Measurements from ENCODE around the gene ZNF787.

Gene ZNF787

DNA sequence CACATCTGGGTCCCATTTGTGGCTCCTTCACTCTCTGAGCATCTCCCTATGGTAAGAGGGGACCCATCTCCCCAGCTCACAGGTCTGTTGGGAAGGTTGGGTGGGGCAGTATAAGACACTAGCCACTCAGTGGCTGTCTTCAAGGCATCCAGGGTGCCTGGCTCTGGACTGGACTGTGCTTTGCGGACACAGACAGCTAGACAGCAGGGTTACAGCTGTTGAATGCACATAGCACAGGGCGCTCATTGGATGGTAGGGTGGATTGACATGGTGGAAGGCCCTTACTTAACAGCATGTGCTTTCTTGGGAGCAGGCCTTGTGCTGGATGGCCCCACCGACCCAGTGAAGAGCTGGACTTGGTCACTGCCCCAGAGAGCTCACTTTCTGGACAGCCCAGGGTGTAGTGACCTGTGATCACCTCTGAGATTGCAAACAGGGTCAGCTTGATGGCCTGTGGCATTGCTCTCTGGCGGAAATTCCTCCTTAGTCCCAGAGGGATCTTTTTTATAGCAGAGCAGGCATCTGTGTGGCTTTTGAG, 21.9 kb upstream of the ZNF787 start:
- no peak for DNase-seq

DNA sequence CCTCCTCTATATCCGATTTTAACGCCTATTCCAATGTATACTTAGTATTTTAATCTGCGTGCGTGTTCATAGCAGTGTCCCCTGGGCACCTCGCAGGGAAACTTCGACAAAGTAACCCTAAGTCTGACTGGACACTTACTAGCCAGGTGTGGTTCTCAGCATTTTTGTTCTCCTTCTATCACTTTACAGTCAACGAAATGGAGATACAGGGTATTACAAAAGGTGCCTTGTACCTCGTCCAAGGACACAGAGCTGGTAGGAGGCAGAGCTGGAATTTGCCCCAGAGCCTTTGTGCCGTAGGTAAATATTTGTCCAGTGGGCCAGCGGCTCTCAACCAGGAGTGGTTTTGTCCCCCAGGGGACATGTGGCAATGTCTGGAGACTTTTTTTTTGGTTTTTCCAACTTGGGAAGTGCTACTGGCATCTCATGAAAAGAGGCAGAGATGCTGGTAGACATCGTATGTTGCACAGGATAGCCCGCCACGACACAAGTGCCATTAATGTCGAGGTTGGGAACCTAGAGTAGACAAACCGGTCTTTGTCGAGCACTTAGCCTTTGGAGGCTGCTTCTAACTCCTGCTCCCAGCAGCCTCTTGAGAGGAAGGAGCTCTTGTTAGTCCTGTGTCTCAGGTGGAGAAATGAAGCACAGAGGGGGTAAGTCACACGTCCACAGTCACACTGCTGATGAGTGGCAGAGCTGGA, 21.1 kb upstream of the ZNF787 start:
- peak; percentile 70 for DNase-seq

DNA sequence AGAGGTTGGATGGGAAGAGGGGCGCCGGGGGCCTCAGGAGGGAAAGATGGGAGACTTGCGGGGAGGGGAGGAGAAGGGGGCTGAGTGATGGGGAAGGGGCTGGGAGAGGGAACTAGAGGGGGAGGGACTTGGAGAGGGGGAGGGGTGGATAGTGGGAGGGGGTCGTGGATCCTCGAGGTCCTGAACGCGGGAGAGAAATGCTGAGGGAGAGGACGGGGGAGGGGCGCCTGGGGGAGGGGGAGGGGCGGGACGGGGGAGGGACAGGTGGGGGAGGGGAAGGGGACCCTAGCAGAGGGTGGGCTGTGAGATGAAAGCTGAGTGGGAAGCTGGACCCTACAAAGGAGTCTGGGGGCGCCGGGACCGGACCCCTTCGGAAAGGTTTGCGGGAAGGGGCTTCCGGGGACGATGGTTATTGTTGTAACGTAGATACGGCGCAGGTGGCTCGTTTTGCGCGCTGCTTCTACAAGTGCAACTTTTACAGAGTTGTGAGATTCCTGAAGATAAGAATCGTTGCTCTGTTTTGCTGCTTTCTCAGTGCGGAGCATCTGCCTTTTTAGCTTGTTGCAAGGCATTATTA, 20.4 kb upstream of the ZNF787 start:
- DNase-seq = no peak

DNA sequence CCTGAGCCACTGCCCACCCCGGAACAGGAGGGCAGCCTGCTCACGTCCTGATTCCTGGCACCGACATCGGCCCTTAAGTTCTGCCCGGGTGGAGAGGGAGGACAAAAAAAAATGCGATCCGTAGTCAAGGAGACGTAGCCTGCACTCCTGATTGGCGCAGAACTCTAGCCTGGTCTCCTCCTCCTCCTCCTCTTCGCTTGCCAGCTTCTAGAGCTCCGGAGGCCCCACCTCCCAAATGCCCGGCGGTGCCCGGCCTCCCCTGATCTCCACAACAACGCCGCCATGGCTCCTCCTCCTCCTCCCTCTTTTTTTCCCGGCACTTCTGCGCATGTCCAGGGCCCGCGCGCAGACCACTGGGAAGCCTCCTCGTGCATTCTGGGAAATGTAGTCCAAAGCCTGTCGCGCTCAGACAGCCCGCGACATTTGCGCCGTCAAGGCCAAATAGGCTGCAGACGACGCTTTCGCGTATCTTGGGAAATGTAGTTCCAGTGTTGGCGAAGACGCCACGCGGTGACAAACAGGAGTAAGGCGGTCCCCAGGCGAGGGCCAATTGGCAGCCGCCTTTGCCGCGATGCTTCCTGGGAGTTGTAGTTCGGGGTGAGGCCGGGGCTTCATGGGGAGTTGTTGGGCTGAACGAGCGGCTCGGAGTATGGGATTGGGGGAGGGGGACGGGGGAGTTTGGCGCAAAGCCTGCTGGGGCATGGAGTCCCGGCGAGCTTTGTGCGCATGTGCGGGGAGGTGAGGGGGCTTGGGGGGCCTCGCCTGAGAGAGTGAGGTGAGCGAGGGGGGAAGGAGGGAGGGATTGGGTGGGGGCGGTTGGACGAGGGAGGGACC, 19.7 kb upstream of the ZNF787 start, which contains the start of gene ZNF444:
Gene ZNF444 (plus strand): TSS at position 705 of the 834 bp plus-strand sequence. CDS start 5,625 bp downstream, outside the sequence.
- DNase-seq = peak; percentile 98

DNA sequence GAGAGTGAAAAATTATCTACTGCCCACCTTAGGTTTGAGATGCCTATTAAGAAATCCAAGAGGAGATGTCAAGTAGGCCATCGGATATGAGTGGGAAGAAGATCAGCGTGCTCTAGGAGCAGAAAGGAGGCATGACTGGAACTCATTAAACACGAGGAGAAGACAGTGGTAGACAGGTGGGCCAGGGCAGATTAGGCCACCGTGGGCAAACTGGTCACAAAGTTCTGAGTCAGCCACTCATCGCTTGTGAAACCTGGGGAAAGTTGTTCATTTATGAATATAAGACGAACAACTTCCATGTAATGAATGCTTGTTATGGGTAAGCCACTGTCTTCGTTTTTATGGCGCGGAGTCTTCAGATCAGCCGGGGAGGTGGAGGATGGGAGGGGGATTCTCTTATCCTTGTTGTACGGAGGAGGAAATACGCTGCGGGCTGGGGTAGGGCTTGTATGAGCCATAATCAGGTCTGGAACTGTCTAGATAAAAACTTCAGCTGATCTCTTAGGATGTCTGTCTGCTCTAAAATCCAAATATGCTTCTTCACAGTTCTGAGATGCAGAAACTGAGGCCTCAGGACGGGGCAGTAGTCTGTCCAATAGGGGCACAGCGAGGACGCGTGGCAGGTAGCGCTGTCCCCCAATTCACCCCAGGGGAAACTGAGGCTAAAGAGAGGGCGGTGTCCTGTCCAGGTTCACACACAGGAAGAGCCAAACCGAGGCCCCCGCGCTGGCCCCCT, 18.9 kb upstream of the ZNF787 start:
- DNase-seq = no peak

DNA sequence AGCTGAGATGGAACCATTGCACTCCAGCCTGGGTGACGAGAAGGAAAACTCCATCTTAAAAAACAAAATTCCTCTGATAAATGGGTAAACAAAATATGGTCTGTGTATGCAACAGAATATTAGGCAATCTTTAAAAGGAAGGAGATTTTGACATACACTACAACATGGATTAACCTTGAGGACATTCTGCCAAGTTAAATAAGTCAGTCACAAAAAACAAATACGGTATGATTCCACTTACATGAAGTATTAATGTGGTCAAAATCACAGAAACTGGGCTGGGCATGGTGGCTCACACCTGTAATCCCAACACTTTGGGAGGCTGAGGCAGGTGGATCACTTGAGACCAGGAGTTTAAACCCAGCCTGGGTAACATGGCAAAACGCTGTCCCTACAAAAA, 17.0 kb upstream of the ZNF787 start:
- no peak for DNase-seq

DNA sequence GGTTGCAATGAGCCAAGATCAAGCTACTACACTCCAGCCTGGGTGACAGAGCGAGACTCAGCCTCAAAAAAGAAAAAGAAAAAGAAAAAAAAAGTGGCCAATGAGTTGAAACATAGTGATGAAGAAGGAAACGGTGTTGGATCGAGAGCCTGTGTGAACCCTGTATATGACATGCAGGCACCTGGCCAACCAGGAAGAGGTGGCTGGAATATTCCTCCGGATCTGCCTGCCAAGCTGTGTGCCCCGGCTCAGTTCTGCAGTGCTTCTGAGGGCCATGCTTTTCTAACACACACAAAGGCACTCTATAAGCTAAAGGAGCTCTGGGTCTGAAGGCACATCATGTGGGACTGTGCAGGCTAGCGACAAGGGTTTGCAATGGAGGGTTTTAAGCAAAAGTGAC, 16.3 kb upstream of the ZNF787 start:
- peak; percentile 80 for DNase-seq

DNA sequence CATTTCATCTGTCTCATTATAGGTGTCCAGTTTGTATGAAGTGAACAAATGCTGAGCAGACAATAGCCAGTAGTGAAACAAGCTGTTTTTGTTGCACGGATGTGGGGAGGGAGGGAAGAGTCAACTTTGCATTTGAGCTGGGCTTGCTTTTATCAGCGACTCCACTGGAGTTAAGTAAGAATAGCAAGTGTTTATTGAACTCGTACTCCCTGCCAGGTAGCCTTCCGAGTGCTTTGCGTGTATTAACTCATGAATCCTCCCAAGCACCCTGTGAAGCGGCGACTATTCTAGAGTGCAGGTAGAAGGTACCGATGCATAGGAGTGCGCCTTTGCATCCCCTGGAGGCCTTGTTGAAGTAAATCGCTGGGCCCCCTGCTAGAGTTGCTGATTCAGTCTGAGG, 15.3 kb upstream of the ZNF787 start:
- DNase-seq = no peak

DNA sequence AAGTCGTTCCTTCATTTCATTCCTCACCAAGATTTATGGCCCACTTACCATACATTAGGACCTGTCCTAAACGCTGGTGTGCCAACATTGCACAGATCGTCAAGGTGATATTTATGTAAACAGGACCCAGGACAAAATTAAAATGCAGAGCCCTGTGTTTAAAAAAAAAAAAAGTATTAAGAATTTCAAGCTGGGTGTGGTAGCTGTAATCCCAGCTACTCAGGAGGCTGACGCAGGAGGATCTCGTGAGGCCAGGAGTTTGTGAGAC, 13.5 kb upstream of the ZNF787 start:
- no peak for DNase-seq

DNA sequence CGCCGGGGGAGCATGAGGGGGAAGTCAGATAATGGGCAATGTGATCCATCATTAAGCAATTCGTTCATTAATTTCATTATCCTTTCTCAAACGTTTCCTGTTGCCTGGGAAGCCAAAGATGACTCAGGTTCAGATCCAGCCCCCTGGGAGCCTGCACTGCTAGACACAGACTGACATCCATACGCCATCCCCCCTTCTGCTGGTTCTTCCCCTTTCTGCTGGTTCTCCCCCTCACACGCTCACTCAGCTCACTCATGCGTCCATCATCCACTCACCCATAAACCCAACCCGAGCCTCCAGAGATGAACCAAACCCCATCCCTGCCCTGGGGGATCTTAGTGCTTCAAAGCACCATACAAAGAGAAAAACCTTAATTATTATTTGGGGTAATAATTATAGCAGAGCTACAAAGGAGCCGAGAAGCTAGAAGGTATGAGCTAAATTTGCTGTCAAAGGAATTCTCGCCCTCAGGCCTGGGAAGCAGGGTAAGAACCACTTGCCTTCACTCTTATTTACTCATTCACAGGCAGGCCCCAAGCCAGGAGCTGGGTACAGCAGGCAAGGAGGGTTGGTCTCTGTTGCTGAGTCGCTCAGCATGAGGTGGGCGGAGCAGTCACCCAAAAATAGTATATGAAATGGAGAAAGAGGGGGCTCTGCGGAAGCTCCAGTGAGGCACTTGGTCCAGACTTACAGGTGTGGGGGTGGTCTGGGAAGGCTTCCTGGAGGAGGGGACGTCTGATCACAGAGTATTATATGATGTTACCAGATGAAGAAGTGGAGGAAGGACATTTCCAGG, 13.0 kb upstream of the ZNF787 start:
- DNase-seq = no peak

DNA sequence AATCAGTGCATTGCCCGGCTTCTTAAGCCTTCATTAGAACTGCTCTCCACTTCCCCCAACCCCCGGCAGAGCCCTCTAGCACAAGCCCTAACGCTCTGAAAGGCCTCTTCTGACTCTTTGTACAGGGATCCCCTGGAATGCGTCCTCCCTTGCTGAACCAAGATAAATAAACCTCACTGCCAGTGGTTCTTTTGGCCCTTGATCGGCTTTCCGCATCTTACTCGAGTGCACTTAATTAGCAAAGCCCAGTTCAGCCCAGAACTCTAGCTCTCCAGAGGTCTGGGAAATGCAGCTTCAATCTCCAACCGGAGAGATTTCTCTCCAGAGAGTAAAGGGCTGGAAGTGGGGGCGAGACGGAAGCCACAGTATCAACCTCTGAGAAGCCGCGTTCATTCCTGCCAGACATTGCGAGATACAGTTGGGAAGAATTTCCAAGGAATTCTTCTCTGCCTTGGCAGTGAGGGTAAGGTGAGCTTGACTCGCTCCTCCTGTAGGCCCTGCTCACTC, 11.3 kb upstream of the ZNF787 start:
- no peak for DNase-seq

DNA sequence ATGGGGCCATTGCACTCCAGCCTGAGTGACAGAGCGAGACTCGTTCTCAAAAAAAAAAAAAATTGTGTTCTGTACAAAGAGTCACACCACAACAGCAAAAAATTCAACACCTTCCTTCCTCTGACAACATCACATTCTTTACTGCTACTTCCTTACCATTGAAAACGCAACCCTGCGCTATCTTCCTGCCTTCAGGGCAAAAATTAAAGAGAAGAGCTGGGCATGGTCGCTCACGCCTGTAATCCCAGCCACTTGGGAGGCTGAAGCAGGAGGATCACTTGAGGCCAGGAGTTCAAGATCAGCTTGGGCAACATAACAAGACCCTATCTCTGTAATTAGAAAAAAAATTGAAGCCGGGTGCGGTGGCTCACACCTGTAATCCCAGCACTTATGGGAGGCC, 10.6 kb upstream of the ZNF787 start:
- DNase-seq = no peak

DNA sequence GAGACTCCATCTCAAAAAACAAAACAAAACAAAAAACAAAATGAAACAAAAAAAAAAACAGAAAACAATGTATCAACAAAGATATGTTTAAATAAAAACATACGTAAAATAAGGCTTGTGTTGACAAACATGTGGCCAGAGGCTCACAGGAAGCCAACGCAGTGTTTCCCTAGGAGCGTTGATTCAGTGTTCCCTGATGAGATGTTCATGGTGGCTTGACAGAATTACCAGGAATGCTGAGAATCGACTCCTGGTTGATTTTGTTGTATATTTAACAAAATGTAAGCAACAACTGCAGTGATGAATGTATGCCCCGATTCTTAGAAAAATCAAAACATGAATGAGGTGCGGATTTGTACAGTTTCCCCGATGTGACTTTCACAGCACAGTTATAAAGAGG, 8.9 kb upstream of the ZNF787 start:
- DNase-seq = no peak

DNA sequence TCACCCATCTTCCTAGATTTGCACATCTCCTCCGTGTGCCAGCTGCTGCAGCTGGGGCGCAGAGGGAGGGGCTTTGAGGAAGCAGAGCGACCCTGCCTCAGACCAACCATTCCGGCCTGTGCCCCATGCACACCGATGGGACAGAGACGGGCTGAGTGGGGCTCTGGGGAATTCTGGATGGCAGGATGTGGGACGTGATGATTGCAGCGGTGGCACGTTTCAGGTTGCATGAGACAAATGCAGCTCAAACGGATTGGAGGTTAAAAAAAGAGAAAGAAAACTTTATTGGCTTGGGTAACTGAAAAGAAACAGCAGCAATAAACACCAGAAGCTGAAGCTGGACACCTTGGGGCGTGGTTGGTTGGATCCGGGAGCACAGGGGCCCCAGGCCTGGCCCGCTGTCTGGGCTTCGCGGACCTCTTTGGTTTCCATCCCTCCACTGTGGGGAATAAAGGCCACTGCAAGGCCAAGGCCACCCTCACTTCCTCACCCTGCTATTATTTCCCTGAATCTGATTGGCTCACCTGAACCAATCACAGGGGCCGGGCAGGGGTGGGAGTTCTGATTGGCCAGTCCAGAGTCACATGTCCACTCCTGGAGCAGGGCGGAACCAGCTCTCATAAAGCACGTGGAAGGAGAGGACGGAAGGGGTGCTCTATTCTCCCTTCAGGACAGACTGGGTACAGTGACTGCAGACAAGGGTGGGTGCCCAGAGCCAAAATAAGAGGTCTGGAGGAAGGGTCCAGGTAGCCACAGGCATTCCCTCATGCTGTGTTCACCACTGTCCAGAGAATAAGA, 6.1 kb upstream of the ZNF787 start:
- no peak for DNase-seq

DNA sequence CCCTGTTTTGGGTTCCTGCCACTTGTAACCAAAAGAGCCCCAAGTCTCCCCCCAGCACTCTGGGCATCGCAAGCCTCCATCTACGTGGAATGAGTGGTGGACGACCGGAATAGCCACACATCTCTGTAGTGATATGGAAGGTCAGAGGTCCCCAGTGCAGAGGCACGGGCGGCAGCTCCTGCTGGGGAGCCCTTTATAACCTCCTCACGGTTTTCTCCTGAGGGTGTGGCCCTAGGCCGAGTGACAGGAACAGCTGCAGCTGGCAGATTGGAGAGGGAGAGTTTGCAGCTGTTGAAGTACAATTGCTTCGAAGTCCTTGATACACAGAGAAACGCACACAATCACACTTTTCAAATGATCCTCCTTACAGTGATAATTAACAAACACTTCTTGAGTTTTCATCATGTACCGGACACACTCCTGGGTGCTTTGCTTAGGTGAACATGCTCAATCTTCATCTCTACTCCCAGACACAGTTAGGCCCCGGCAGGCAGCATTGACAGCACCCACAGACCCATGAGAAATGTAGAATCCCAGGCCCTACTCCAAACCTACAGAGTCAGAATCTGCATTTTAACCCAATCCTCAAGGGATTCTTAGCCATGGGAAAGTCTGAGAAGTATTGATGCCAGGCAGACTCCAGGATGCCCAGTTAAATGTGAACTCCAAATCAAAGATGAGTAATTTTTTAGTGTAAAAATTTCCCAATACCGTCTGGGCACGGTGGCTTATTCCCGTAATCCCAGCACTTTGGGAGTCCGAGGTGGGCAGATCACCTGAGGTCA, 4.9 kb upstream of the ZNF787 start:
- DNase-seq = no peak

DNA sequence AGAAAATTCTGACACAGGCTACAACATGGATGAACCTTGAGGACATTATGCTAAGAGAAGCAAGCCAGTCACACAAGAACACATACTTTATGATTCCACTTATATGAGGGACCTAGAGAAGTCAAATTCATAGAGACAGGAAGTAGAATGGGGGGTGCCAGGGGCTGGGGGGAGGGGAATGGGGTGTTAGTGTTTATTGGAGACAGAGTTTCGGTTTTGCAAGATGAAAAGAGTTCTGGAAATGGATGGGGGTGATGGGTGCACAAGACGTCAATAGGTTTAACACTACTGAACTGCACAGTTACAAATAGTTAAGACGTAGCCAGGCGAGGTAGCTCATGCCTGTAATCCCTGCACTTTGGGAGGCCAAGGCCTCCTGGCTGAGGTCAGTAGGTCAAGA, 3.5 kb upstream of the ZNF787 start:
- no peak for DNase-seq

DNA sequence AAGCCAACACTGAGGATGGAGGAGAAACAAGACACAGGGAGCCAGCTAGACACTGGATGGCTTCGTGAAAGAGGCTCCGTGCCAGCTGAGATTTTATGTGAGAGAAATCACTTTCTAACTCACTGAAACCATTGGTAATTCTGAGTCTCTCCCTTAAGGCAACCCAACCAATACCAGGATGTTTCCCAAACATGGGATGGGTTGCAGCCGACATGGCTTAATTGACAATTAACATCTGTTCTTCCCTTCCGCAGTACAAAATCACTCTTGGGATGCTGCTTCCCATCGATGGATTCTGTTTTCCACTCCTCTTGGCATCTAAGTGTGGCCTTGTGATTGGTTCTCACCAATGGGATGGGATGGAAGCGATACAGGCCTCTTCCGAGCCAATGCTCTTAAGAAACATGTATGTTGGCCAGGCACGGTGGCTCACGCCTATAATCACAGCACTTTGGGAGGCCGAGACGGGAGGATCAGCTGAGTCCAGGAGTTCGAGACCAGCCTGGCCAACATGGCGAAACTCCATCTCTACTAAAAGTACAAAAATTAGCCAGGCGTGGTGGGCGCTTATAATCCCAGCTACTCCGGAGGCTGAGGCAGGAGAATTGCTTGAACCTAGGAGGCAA, 2.3 kb upstream of the ZNF787 start:
- DNase-seq = no peak

DNA sequence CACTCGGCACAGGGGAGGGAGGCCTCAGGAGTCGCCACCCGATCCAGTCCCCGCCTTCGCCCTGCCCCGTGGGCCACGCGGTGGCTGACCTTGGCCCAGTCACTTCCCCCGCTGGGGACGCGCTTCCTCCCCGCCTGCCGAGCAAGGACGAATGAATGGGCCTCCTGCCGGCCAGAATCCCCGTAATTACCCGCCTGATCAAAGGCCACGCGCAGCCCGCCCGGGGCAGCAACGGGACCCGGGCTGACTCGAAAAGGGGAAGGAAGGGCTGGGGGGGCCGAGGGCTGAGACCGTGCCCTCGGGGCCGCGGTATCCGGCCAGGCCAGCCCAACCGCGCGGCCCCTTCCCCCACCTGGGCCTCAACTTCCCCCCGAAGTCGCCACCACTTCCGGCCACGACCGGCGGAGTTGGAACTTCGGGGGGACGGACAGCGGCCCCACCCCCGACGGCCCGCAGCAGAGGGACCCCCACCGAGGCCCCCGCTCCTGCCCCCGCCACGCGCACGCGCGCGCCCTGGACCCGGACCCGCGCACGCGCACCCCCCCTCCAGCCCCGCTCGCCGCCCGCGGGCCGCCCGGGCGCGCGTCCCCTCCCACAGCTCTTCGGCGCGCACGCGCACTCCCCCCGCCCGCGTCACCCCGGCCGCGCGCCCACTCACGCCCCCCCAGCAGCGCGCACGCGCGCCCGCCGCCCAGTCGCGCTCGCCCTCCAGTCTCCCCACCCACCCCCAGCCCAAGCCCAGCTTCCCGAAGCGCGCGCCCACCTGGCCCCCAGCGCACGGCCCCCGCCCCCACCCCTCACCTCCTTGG, 520 bp downstream of the ZNF787 start:
- peak; percentile 54 for DNase-seq

DNA sequence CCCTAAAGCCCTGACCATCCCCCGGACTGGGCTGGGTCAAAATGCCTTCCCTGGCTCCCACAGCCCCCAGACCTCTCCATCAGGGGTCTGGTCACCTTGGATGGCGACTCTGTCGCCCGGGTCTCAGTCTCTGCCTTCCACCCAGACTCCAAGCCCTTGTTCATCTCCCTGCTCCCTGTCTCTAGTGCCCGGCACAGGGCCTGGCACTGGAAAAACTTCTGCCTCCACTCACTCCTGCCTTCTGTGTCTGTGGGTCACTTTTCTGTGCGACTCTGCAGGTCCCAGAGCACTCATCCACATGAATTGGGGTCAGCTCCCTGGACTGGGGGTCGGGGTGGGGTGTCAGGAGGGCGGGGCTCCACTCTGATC, 1.1 kb downstream of the ZNF787 start:
- no peak for DNase-seq
